Astrocyte (in vitro differentiated cells and primary cell): ENCODE results near the gene JAGN1. TPM values are rescaled to one million over a fixed set of nuclear protein-coding genes. Genes with fewer than 3 reads are reported as not detected.

Source experiments
- DNase-seq: peaks from one replicate; pipeline ENCODE4 v3.0.0-alpha.2; 2010; ENCODE audit warnings: low read depth
- FAIRE-seq: peaks from 2 replicates; lab custom pipeline; 2011; peaks lifted over from hg19 to GRCh38; lab: Jason Lieb, UNC
- H2AFZ ChIP-seq: 2 replicates; pipeline ENCODE4 v1.6.0; 2012; ENCODE audit warnings: low read depth, low read length, inconsistent platforms
- H3K27ac ChIP-seq: 2 replicates; pipeline ENCODE4 v1.5.1; 2011; ENCODE audit warnings: low read depth, low read length, inconsistent platforms
- H3K27me3 ChIP-seq: 2 replicates; pipeline ENCODE4 v1.6.0; 2011; ENCODE audit warnings: low read length, inconsistent platforms; ENCODE audit not compliant: insufficient read depth
- H3K36me3 ChIP-seq: 2 replicates; pipeline ENCODE4 v1.5.1; 2011; ENCODE audit warnings: low read length, inconsistent platforms; ENCODE audit not compliant: insufficient read depth
- H3K4me1 ChIP-seq: 2 replicates; pipeline ENCODE4 v1.5.1; 2011; ENCODE audit warnings: low read length, inconsistent platforms; ENCODE audit not compliant: insufficient read depth
- H3K4me2 ChIP-seq: 2 replicates; pipeline ENCODE4 v1.6.0; 2012; ENCODE audit warnings: low read length, inconsistent platforms
- H3K4me3 ChIP-seq: 2 replicates; pipeline ENCODE4 v1.5.1; 2011; ENCODE audit warnings: low read depth, mild to moderate bottlenecking, low read length, inconsistent platforms; ENCODE audit not compliant: insufficient read depth
- H3K79me2 ChIP-seq: 2 replicates; pipeline ENCODE4 v1.6.0; 2012; ENCODE audit warnings: mild to moderate bottlenecking, low read length, inconsistent platforms; ENCODE audit not compliant: insufficient read depth
- H3K9ac ChIP-seq: 2 replicates; pipeline ENCODE4 v1.6.0; 2012; ENCODE audit warnings: mild to moderate bottlenecking, low read length, inconsistent platforms
- H3K9me3 ChIP-seq: 2 replicates; pipeline ENCODE4 v1.5.1; 2012; ENCODE audit warnings: low read depth, mild to moderate bottlenecking, low read length, inconsistent platforms; ENCODE audit not compliant: insufficient read depth
- H4K20me1 ChIP-seq: 2 replicates; pipeline ENCODE4 v1.6.0; 2012; ENCODE audit warnings: low read length, inconsistent platforms; ENCODE audit not compliant: insufficient read depth
- H3K27ac Mint-ChIP-seq: one replicate; pipeline ENCODE4 v1.8.0; 2021; ENCODE audit warnings: mild to moderate bottlenecking, mixed read lengths; ENCODE audit not compliant: unreplicated experiment
- H3K27me3 Mint-ChIP-seq: one replicate; pipeline ENCODE4 v1.8.0; 2021; ENCODE audit warnings: low read depth, mixed read lengths; ENCODE audit not compliant: unreplicated experiment
- H3K36me3 Mint-ChIP-seq: one replicate; pipeline ENCODE4 v1.8.0; 2021; ENCODE audit warnings: low read depth, mixed read lengths; ENCODE audit not compliant: unreplicated experiment
- H3K4me1 Mint-ChIP-seq: one replicate; pipeline ENCODE4 v1.8.0; 2021; ENCODE audit warnings: low read depth, mixed read lengths; ENCODE audit not compliant: unreplicated experiment
- H3K4me3 Mint-ChIP-seq: one replicate; pipeline ENCODE4 v1.8.0; 2021; ENCODE audit warnings: mild to moderate bottlenecking, moderate library complexity, mixed read lengths; ENCODE audit not compliant: unreplicated experiment
- H3K9me3 Mint-ChIP-seq: one replicate; pipeline ENCODE4 v1.8.0; 2021; ENCODE audit warnings: mild to moderate bottlenecking, mixed read lengths; ENCODE audit not compliant: unreplicated experiment
- EZH2 ChIP-seq: IDR thresholded peaks from 2 replicates; pipeline ENCODE4 v1.6.1; 2012; ENCODE audit warnings: mild to moderate bottlenecking, low read length, inconsistent platforms; ENCODE audit not compliant: insufficient read depth
- total RNA-seq: library from RNA; stranded (reverse); gene quantifications from 2 replicates; pipeline ENCODE4 v1.2.1, GENCODE V29; 2021
- TF ChIP-seq, protein P1 (sequence below): IDR thresholded peaks from 2 replicates; pipeline ENCODE4 v1.5.1; 2011; ENCODE audit warnings: low read depth, mild to moderate bottlenecking, inconsistent platforms, low read length, moderate library complexity; ENCODE audit not compliant: insufficient read depth

Gene JAGN1
- total RNA-seq, 1 donor from 2014 or later = 31.7 TPM

DNA sequence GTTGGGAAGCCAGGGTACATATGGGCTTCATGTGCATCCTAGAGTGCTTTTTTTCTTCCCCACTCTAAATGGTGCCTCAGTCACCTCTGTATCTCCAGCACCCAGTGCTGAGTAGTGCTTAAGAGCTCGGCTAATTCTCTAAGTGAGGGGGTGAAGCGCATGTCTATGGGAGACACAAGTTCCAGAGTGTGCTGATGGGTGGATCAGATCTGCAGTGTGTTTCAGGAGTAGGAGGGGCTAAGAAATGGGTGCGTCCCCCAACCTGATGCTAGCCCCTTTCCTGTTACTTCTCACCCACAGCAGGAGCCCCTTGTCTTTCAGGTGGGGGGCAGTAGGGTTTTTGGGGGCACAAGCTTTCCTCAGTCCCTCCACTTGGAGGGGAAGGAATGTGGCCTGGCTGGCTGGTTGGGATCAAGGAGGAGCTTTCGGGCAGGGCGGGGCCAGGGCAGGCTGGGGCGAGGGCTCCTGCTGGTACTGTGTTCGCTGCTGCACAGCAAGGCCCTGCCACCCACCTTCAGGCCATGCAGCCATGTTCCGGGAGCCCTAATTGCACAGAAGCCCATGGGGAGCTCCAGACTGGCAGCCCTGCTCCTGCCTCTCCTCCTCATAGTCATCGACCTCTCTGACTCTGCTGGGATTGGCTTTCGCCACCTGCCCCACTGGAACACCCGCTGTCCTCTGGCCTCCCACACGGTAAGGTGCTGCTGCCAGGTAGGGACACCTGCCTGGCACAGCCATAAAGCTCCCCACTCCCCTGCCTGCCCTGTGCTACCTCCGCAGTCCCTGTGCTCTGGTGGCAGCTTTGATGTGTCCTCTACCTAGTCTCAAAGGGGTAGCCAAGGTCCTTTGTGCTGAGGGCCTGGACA, 12.2 kb downstream of the JAGN1 start, which contains the start of gene IL17RE:
IL17RE (plus strand) TSS at position 477 of the 866 bp plus-strand sequence; CDS start at position 562, 85 bp downstream.
- no peaks in the 10 kb centered on the region for H3K36me3 Mint-ChIP-seq
- DNase-seq (no peak), FAIRE-seq (no peak)
- Histone ChIP-seq H3K4me2 (peak within 1 kb of the TSS; percentile 83), H3K79me2 (no peaks in the 10 kb centered on the region), H3K4me3 (no peak within 1 kb of the TSS), H3K9ac (peak within 1 kb of the TSS; percentile 63), H3K36me3 (no peaks in the 10 kb centered on the region), H3K27me3 (no peaks in the 10 kb centered on the region), H3K4me1 (peaks cover 17% of the 10 kb centered on the region), H3K9me3 (no peaks in the 10 kb centered on the region), H2AFZ (peak within 1 kb of the TSS; percentile 58), H4K20me1 (peaks cover 11% of the 10 kb centered on the region), H3K27ac (peak within 1 kb of the TSS; percentile 11)
- peak within 1 kb of the TSS; percentile 79 for H3K27ac Mint-ChIP-seq
- H3K4me1 Mint-ChIP-seq = peaks cover 34% of the 10 kb centered on the region
- TF ChIP-seq, protein P1, sequence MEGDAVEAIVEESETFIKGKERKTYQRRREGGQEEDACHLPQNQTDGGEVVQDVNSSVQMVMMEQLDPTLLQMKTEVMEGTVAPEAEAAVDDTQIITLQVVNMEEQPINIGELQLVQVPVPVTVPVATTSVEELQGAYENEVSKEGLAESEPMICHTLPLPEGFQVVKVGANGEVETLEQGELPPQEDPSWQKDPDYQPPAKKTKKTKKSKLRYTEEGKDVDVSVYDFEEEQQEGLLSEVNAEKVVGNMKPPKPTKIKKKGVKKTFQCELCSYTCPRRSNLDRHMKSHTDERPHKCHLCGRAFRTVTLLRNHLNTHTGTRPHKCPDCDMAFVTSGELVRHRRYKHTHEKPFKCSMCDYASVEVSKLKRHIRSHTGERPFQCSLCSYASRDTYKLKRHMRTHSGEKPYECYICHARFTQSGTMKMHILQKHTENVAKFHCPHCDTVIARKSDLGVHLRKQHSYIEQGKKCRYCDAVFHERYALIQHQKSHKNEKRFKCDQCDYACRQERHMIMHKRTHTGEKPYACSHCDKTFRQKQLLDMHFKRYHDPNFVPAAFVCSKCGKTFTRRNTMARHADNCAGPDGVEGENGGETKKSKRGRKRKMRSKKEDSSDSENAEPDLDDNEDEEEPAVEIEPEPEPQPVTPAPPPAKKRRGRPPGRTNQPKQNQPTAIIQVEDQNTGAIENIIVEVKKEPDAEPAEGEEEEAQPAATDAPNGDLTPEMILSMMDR = no peak
- TF ChIP-seq EZH2 = no peak
- H3K27me3 Mint-ChIP-seq = no peaks in the 10 kb centered on the region
- peak within 1 kb of the TSS; percentile 10 for H3K4me3 Mint-ChIP-seq
- H3K9me3 Mint-ChIP-seq = no peaks in the 10 kb centered on the region

DNA sequence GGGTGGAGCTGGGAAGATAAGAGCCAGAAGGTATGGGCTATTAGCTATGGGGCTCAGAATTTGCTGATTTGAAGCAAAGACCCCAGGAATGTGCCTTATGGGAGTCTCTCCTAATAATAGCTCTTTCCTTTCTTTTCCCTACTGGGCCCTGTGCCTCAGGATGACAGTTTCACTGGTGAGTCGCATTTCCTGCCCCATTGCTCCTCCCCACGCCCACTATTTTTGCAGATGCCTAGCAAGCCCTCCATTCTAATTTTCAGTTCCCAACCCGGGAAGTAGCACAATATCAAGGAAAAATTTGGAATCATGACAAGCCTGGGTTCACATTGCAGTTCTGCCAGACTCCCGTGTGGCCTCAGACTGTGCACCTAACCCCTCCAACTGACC, 12.8 kb downstream of the JAGN1 start:
- no peak overlapping the region for H3K4me3 ChIP-seq
- no peaks in the 10 kb centered on the region for H3K36me3 Mint-ChIP-seq
- H3K27ac ChIP-seq = peak overlapping the region; percentile 11
- DNase-seq (no peak), FAIRE-seq (no peak)
- no peaks in the 10 kb centered on the region for H3K27me3 ChIP-seq
- H3K9ac ChIP-seq = peak overlapping the region; percentile 63
- H3K36me3 ChIP-seq = no peaks in the 10 kb centered on the region
- peaks cover 16% of the 10 kb centered on the region for H3K4me1 ChIP-seq
- peak overlapping the region; percentile 79 for H3K27ac Mint-ChIP-seq
- H3K9me3 Mint-ChIP-seq = no peaks in the 10 kb centered on the region
- H3K4me1 Mint-ChIP-seq = peaks cover 27% of the 10 kb centered on the region
- H4K20me1 ChIP-seq = peaks cover 9% of the 10 kb centered on the region
- TF ChIP-seq, protein P1 = no peak
- TF ChIP-seq EZH2 = no peak
- H2AFZ ChIP-seq = peak overlapping the region; percentile 58
- H3K4me3 Mint-ChIP-seq = peak overlapping the region; percentile 10
- no peaks in the 10 kb centered on the region for H3K79me2 ChIP-seq
- H3K9me3 ChIP-seq = no peaks in the 10 kb centered on the region
- H3K4me2 ChIP-seq = peak overlapping the region; percentile 83
- H3K27me3 Mint-ChIP-seq = no peaks in the 10 kb centered on the region

DNA sequence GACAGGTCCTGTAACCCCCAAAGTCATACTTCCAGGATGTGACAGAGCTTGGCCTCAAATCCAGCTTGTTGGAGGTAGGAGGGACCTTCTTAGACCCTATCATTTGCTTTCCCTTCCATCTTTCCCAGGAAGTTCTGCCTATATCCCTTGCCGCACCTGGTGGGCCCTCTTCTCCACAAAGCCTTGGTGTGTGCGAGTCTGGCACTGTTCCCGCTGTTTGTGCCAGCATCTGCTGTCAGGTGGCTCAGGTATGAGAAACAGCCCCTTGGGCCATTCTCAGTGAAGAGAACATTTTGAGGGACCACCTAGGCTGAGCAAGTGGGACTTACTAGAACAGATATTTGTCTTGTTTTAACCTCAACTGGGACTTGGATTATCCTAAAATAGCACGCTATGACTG, 13.5 kb downstream of the JAGN1 start:
- no peak overlapping the region for H3K9ac ChIP-seq
- H3K36me3 ChIP-seq = no peaks in the 10 kb centered on the region
- Mint-ChIP-seq H3K36me3 (no peaks in the 10 kb centered on the region), H3K4me3 (no peak overlapping the region), H3K27ac (peak overlapping the region; percentile 79), H3K9me3 (no peaks in the 10 kb centered on the region), H3K27me3 (no peaks in the 10 kb centered on the region), H3K4me1 (peaks cover 23% of the 10 kb centered on the region)
- peaks cover 16% of the 10 kb centered on the region for H3K4me1 ChIP-seq
- FAIRE-seq (no peak), DNase-seq (no peak)
- no peak overlapping the region for H3K27ac ChIP-seq
- no peak overlapping the region for H3K4me3 ChIP-seq
- H2AFZ ChIP-seq = no peak overlapping the region
- H3K9me3 ChIP-seq = no peaks in the 10 kb centered on the region
- no peaks in the 10 kb centered on the region for H3K27me3 ChIP-seq
- H4K20me1 ChIP-seq = peaks cover 3% of the 10 kb centered on the region
- peak overlapping the region; percentile 83 for H3K4me2 ChIP-seq
- H3K79me2 ChIP-seq = no peaks in the 10 kb centered on the region
- no peak for TF ChIP-seq EZH2
- TF ChIP-seq, protein P1 = no peak
